ENCODE data around the gene HUNK.

The HUNK gene

DNA sequence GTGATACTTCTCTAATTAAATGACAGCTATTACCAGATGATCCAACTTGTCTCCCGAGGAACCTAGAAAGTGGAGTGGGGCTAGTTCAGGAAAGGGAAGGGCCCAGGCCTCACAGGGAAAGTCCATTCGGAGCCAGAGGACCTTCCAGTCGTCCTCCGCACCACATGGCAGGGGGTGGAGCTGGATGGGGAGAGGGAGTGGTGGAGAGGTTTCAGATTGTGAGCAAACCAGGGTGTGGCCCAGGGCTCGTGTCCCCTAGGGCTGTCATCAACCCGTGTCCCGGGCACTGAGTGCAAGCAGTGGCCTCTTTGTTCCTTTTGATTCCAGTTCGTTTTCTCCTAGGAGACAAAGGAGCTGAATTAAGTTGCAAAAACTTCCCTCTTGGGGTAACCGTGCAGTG, 114.9 kb downstream of the HUNK start:
- H3K27ac ChIP-seq: no peak overlapping the region
- TF ChIP-seq, protein P1, sequence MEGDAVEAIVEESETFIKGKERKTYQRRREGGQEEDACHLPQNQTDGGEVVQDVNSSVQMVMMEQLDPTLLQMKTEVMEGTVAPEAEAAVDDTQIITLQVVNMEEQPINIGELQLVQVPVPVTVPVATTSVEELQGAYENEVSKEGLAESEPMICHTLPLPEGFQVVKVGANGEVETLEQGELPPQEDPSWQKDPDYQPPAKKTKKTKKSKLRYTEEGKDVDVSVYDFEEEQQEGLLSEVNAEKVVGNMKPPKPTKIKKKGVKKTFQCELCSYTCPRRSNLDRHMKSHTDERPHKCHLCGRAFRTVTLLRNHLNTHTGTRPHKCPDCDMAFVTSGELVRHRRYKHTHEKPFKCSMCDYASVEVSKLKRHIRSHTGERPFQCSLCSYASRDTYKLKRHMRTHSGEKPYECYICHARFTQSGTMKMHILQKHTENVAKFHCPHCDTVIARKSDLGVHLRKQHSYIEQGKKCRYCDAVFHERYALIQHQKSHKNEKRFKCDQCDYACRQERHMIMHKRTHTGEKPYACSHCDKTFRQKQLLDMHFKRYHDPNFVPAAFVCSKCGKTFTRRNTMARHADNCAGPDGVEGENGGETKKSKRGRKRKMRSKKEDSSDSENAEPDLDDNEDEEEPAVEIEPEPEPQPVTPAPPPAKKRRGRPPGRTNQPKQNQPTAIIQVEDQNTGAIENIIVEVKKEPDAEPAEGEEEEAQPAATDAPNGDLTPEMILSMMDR (IDR thresholded peaks at IDR 0.05): no peak
- no peak for TF ChIP-seq ZFX (IDR thresholded peaks at IDR 0.05; ENCODE audit: borderline replicate concordance)

DNA sequence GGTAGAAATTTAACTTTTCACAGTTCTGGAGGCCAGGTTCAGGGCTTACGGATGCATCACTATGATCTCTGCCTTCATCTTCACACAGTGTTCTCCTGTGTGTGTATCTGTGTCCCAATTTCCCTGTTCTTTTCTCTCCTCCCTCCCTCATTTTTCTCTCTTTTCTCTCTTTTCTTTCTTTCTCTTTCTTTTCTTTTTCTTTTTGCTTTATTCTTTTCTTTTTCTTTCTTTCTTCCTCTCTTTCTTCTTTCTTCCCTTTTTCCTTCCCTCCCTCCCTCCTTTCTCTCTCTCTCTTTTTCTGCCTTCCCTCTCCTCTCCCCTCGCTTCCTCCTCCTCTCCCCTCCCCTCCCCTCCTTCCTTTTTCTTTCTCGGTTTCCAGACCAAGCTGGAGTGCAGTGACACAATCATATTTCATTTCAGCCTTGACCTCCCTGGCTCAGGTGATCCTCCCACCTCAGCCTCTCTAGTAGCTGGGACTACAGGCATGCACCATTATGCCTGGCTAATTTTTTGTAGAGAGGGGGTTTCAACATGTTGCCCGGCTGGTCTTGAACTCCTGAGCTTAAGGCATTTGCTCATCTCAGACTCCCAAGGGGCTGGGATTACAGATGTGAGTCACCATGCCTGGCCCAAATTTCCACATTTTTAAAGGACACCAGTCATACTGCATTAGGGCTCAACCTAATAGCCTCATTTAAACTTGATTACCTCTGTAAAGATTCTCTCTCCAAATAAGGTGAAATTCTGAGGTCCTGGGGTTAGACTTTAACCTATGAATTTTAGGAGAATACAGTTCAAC, 115.9 kb downstream of the HUNK start:
- no peak overlapping the region for H3K27ac ChIP-seq
- no peak for TF ChIP-seq ZFX (IDR thresholded peaks at IDR 0.05; ENCODE audit: borderline replicate concordance)
- TF ChIP-seq, protein P1 (IDR thresholded peaks at IDR 0.05): no peak

- no peak overlapping the region for H3K27ac ChIP-seq
- TF ChIP-seq, protein P1 (IDR thresholded peaks at IDR 0.05): no peak
- TF ChIP-seq ZFX (IDR thresholded peaks at IDR 0.05; ENCODE audit: borderline replicate concordance): no peak
Observed at GRCh38 chr21:31991356-31992331, 118.8 kb downstream of the HUNK start.

DNA sequence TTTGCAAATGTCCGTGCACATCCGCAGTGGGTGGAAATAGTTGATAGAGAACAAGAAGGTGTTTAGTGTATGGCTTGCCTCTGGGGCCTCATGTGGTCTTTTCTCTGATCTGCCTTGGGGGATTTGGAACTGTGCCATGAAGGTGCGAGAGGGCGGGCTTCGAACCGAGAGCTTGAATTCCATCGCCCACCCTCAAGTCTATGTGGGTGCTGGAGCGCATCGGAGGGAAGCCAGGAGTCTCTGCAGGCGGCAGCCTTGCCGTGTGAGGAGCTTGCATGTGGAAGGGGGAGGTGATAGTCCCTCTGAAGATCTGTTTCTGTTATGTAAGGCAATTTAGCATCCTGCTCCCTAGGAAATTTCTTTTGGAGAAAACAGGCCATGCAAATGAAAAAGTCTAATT, 119.6 kb downstream of the HUNK start:
- TF ChIP-seq ZFX (IDR thresholded peaks at IDR 0.05; ENCODE audit: borderline replicate concordance): no peak
- TF ChIP-seq, protein P1 (IDR thresholded peaks at IDR 0.05): no peak
- no peak overlapping the region for H3K27ac ChIP-seq

DNA sequence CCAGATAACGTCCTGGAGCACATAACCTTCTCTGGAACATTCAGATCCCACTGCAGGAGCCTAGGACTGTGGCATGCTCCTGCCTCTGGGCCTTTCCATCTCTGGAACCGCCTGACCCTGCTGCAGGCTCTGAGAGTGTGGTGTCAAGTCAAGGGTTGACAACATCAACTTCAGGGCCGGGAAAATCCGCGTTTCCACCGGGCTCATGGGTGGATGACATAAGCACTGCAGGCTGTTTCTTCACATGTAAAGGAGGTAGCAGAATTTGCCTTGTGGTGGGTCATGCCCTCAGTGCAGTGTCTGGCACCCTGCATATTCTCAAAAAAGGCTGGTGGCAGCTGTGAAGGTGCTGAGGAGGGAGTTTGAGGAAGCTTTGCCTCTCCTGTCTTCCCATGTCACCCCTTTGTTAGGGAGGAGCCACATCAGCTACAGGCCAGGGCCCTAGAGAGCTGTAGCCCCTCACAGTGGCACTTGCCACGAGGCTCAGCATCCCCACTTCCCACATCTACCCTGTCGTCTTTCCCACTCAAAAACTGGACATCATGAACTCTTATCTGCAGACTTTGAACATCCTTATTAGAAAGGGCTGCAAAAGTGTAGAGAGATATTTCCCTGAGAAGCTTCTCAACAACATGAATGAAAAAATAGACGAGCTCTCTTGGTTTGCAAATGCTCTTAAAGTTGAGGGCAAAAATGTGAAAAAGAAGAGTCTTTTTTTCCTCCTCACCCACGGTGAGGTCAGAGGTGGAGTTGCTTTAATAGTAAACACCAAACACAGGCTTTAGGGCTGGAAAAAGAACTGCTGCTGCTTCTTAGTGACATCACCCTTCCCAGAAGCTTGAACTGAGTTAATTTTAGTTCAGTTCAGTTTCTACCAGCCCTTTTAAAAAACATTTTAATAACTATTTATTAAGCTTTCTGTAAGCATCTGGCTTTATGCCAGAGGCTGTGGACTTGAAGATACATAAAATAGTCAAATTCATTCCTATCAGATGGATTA, 121.3 kb downstream of the HUNK start:
- H3K27ac ChIP-seq: no peak overlapping the region
- TF ChIP-seq, protein P1 (IDR thresholded peaks at IDR 0.05): no peak
- TF ChIP-seq ZFX (IDR thresholded peaks at IDR 0.05; ENCODE audit: borderline replicate concordance): no peak

DNA sequence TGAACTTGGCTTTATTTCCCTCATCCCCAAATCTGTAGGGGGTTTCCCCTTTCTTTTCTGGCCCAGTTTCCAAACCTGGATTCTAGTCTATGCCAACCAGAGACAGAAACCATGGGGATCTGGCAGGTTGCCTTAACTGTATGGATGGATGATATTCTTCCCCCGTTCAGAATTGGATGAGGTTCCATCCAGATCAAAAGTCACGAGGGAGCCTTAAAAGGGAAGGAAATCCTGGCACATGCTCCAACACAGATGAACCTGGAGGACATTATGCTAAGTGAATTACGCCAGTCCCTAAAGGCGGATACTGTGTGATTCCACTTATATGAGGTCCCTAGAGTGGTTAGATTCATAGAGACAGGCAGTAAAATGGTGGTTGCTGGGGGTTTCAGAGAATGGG, 124.4 kb downstream of the HUNK start:
- H3K27ac ChIP-seq: no peak overlapping the region
- TF ChIP-seq, protein P1 (IDR thresholded peaks at IDR 0.05): no peak
- no peak for TF ChIP-seq ZFX (IDR thresholded peaks at IDR 0.05; ENCODE audit: borderline replicate concordance)

Data from 22Rv1 (cell line).